Kidney epithelial cell (primary cell): ENCODE measurements around the gene NVL. TPM values are rescaled to one million over a fixed set of nuclear protein-coding genes. Genes with fewer than 3 reads are reported as not detected.

ENCODE experiments used
- DNase-seq: peaks from one replicate; pipeline ENCODE4 v3.0.0-alpha.2; 2010; ENCODE audit warnings: low read depth
- H3K27me3 ChIP-seq: 2 replicates; pipeline ENCODE4 v1.6.0; 2011; ENCODE audit warnings: low read length; ENCODE audit not compliant: control insufficient read depth, insufficient read depth
- H3K36me3 ChIP-seq: 2 replicates; pipeline ENCODE4 v1.5.1; 2011; ENCODE audit warnings: low read length; ENCODE audit not compliant: control insufficient read depth, insufficient read depth
- H3K4me3 ChIP-seq: 2 replicates; pipeline ENCODE4 v1.5.1; 2011; ENCODE audit warnings: low read depth, mild to moderate bottlenecking, control low read depth, low read length
- CTCF ChIP-seq: IDR thresholded peaks from 2 replicates; pipeline ENCODE4 v1.5.1; 2011; ENCODE audit warnings: mild to moderate bottlenecking, moderate library complexity, low read length, control low read depth, inconsistent platforms; ENCODE audit not compliant: insufficient read depth, poor library complexity, severe bottlenecking
- total RNA-seq: library from RNA; depleted of rRNA; stranded (reverse); fragments of >200 nt; gene quantifications from 2 replicates; pipeline ENCODE4 v1.2.3, GENCODE V29; 2015

Gene NVL
- total RNA-seq, 1 donor from 2014 or later: 26.1 TPM

GRCh38 chr1:224339442-224340033 lies 9.6 kb upstream of the NVL start:
- no peak for TF ChIP-seq CTCF
- Histone ChIP-seq H3K36me3 (no peaks in the 10 kb centered on the region), H3K27me3 (no peaks in the 10 kb centered on the region), H3K4me3 (no peak overlapping the region)
- DNase-seq: no peak

- Histone ChIP-seq H3K27me3 (no peaks in the 10 kb centered on the region), H3K4me3 (no peak overlapping the region), H3K36me3 (no peaks in the 10 kb centered on the region)
- TF ChIP-seq CTCF: no peak
- no peak for DNase-seq
Observed at GRCh38 chr1:224338150-224338838, 8.3 kb upstream of the NVL start.

- Histone ChIP-seq H3K36me3 (no peaks in the 10 kb centered on the region), H3K27me3 (no peaks in the 10 kb centered on the region), H3K4me3 (no peak overlapping the region)
- no peak for TF ChIP-seq CTCF
- no peak for DNase-seq
Observed at GRCh38 chr1:224333939-224334786, 4.2 kb upstream of the NVL start.

GRCh38 chr1:224333309-224333926 lies 3.4 kb upstream of the NVL start:
- Histone ChIP-seq H3K36me3 (no peaks in the 10 kb centered on the region), H3K27me3 (no peaks in the 10 kb centered on the region), H3K4me3 (no peak overlapping the region)
- TF ChIP-seq CTCF: peak; percentile 54
- DNase-seq: no peak

- H3K4me3 ChIP-seq: no peak overlapping the region
- H3K36me3 ChIP-seq: peaks cover 1% of the 10 kb centered on the region
- no peak for TF ChIP-seq CTCF
- no peaks in the 10 kb centered on the region for H3K27me3 ChIP-seq
- no peak for DNase-seq
Observed at GRCh38 chr1:224331824-224332223, 1.9 kb upstream of the NVL start.
